Small intestine (tissue), 7 donors: ENCODE results near the gene LRCH4. TPM values are rescaled to one million over a fixed set of nuclear protein-coding genes. Genes with fewer than 3 reads are reported as not detected.
"Not testable (repeated sequence)": the region's sequence is repeated elsewhere in the genome, so short reads cannot be mapped to it uniquely, and the experiment has no call there.

Experiments
- DNase-seq, 2 donors: peaks; one replicate each; pipeline versions ENCODE4 v3.0.0 to v3.0.0-alpha.2; 2013
- FAIRE-seq: peaks from 2 replicates; lab custom pipeline; 2012; peaks lifted over from hg19 to GRCh38; lab: Jason Lieb, UNC
- H3K27ac ChIP-seq, 3 donors: one replicate each; pipeline ENCODE4 v1.5.1; 2013; ENCODE audit warnings: low read length in 2 of 3, mild to moderate bottlenecking in 2 of 3, control low read depth in 1 of 3, inconsistent platforms in 1 of 3, low read depth in 1 of 3, moderate library complexity in 1 of 3
- H3K27me3 ChIP-seq, 3 donors: one replicate each; pipeline ENCODE4 v1.6.1; 2013; ENCODE audit warnings: low read length in 3 of 3, inconsistent platforms in 1 of 3; ENCODE audit not compliant: control insufficient read depth in 3 of 3, insufficient read depth in 3 of 3
- H3K36me3 ChIP-seq, 3 donors: one replicate each; pipeline ENCODE4 v1.6.1; 2013; ENCODE audit warnings: low read length in 3 of 3, inconsistent platforms in 1 of 3, low read depth in 1 of 3, mild to moderate bottlenecking in 1 of 3, moderate library complexity in 1 of 3; ENCODE audit not compliant: control insufficient read depth in 3 of 3, insufficient read depth in 2 of 3
- H3K4me1 ChIP-seq, 3 donors: one replicate each; pipeline ENCODE4 v1.6.1; 2013; ENCODE audit warnings: low read length in 2 of 3, inconsistent platforms in 1 of 3, low read depth in 1 of 3, mild to moderate bottlenecking in 1 of 3, moderate library complexity in 1 of 3; ENCODE audit not compliant: control insufficient read depth in 3 of 3, insufficient read depth in 2 of 3
- H3K4me3 ChIP-seq, 3 donors: one replicate each; pipeline ENCODE4 v1.5.1; 2013; ENCODE audit warnings: low read length in 3 of 3, control low read depth in 1 of 3, inconsistent platforms in 1 of 3, low read depth in 1 of 3, mild to moderate bottlenecking in 1 of 3, moderate library complexity in 1 of 3
- H3K9me3 ChIP-seq, 2 donors: one replicate each; pipeline ENCODE4 v1.6.1; 2013; ENCODE audit warnings: low read depth in 1 of 2, low read length in 1 of 2; ENCODE audit not compliant: control insufficient read depth in 2 of 2, insufficient read depth in 1 of 2
- WGBS, 3 donors: extraction: QIAGEN DNeasy Blood & Tissue Kit; methylation state at CpG; one replicate each; pipeline ENCODE4 v1.1.7; 2013; 5-methylcytosine and 5-hydroxymethylcytosine counted together
- polyA plus RNA-seq, 4 donors: library from polyadenylated mRNA; stranded (reverse) in 3 of 4; unstranded in 1 of 4; fragments of 200-250 nt in 3 of 4; fragments of 120-200 nt in 1 of 4; gene quantifications; one replicate each; pipeline versions ENCODE4 v1.2.1 to v1.2.3, GENCODE V29; 2013
- donor health status: healthy with polysubstance abuse.
- donor health status: control.
- donor health status: control.
- donor health status: Bipolar disorder and iron deficiency.
- donor health status: healthy.

Gene LRCH4
- polyA plus RNA-seq, 4 donors: 33.4 to 111 (median 55.1) TPM

DNA sequence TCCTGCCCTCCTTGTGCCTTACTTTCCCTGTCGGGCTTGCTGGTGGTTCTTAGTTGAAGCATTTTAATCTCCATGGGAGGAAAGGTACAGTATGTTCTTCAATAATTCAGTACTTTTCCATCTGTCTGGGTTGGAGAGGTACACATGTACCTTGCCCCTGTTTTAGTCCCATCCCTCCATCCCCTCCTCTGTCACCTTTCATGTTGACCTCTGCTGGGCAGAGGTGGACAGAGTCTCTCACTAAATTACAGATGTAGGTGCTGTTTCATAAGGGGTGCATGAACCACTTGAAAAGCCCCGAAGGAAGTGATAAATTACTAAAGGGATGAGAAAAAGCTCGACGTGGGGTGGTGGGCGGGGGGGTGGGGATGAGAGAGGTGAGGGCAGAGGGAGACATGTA lies 41.5 kb downstream of the LRCH4 start:
- Histone ChIP-seq H3K4me3 (no peak overlapping the region), H3K4me1 (peaks cover 27 to 59% (median 40%) of the 10 kb centered on the region in 3 donors), H3K36me3 (peaks cover 0 to 14% (median 3%) of the 10 kb centered on the region in 3 donors), H3K9me3 (no peaks in the 10 kb centered on the region), H3K27ac (peak overlapping the region in 2 of 3 donors; percentile 43 to 90), H3K27me3 (no peaks in the 10 kb centered on the region)
- 22 to 32% (median 27%) methylated on average over 5 of the region's 5 CpGs for WGBS, 3 donors
- FAIRE-seq (no peak), DNase-seq (no peak)

DNA sequence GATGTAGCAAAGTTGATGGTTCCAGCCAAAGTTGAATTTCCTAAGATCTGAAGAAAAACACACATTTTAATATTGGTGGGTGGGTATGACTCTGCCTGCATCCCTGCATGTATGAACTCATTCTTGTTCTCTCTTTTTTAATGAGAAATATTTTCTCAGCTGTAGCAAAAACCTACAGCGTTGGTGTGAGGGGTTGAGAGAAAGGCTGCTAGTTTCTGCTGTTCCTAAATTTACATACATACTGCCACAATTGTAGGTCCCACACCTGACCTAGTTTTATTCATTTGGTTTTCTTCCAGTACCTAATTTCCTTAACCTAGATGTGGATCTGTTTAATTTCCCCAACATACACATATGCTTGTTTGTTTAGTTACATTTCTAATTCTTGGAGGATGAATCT lies 42.3 kb downstream of the LRCH4 start:
- FAIRE-seq: no peak
- H3K4me1 ChIP-seq: peaks cover 27 to 60% (median 40%) of the 10 kb centered on the region in 3 donors
- WGBS, 3 donors: 43 to 56% (median 50%) methylated on average over 1 of the region's 1 CpG

DNA sequence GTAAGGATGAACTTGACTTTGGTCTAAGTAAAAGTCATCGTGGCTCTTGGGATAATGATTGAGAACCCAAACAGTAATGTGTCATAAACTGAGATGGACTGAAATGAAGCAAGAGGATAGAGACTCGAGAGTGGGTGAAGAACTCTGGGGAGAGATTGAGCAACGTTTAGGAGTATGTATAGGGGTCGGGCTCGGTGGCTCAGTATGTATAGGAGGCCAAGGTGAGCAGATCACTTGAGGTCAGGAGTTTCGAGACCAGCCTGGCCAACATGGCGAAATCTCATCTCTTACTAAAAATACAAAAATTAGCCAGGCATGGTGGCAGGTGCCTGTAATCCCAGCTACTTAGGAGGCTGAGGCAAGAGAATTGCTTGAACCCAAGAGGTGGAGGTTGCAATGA lies 44.6 kb downstream of the LRCH4 start:
- peaks cover 18 to 46% (median 21%) of the 10 kb centered on the region in 3 donors for H3K4me1 ChIP-seq
- H3K27me3 ChIP-seq, H3K9me3 ChIP-seq, FAIRE-seq, H3K36me3 ChIP-seq, DNase-seq, H3K27ac ChIP-seq, H3K4me3 ChIP-seq: not testable (repeated sequence)
- WGBS, 3 donors: 58 to 80% (median 67%) methylated on average over 7 of the region's 7 CpGs

More for the DNA sequence above, 42.3 kb downstream of the LRCH4 start:
- DNase-seq: no peak
- Histone ChIP-seq H3K36me3 (peaks cover 0 to 6% (median 0%) of the 10 kb centered on the region in 3 donors), H3K9me3 (no peaks in the 10 kb centered on the region), H3K4me3 (no peak overlapping the region), H3K27me3 (no peaks in the 10 kb centered on the region), H3K27ac (peak overlapping the region in 2 of 3 donors; percentile 42 to 57)

DNA sequence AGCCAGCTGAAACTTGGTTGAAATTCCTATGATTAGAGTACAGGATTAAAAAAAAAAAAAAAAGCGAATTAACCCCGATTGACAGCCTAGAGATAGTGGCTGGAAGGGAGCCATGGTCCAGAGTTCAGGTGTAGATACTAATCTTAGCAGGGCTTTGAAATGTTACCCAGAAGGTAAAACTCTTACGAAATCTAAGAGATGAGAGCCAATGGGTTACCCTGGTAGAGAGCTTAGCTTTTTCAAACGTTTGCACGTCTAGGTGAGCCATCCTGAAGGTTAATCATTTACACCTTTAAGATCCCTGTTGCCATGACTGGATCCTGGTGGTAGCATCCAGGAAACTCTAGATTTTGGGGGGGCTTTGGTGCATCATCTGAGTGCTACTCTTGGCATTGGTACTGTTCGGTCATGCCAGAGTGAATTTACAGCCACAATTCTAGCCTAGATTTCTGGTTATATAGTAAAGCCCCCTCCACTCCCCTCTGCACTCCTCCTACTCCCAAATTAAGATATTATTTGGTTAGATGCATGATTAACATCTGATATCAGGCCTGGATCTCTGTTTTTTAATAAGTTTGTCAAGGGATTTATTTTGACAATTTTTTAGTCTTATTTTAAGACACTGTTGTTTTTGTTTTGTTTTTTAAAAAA lies 45.7 kb downstream of the LRCH4 start:
- Histone ChIP-seq H3K4me1 (peaks cover 13 to 34% (median 14%) of the 10 kb centered on the region in 3 donors), H3K36me3 (no peaks in the 10 kb centered on the region), H3K4me3 (peak overlapping the region; percentile 63 to 90 (median 65)), H3K27me3 (no peaks in the 10 kb centered on the region), H3K27ac (peak overlapping the region in 2 of 3 donors; percentile 31 to 55), H3K9me3 (no peaks in the 10 kb centered on the region)
- DNase-seq: peak; percentile 87 to 93
- no peak for FAIRE-seq
- 3 to 36% (median 8%) methylated on average over 6 of the region's 6 CpGs for WGBS, 3 donors

DNA sequence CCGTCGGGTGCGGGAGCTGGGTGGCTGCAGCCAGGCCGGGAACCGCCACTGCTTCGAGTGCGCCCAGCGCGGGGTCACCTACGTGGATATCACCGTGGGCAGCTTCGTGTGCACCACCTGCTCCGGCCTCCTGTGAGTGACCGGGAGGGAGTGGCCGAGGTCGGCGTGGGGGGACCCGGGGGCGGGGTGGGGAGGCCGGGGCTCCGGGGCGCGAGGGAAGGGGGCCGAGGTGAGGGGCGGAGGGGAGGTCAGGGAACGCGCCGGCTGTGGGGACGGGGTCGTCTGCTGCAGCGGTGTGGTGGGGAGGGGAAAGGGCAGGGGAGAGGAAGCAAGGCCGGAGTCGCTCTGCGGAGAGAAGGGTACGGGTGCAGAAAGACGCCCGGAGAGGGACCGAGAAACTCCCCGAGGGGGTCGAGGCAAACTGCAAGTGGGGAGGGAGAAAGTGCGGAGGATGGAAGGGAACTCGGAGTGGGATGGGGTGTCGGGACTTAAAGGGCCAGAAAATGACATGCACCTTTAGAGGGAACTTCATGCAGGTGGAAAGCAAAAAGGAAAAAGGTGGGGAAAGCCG lies 46.4 kb downstream of the LRCH4 start:
- DNase-seq (no peak), FAIRE-seq (no peak)
- H3K4me3 ChIP-seq: peak overlapping the region; percentile 63 to 90 (median 65)
- H3K9me3 ChIP-seq: no peaks in the 10 kb centered on the region
- H3K36me3 ChIP-seq: no peaks in the 10 kb centered on the region
- no peaks in the 10 kb centered on the region for H3K27me3 ChIP-seq
- peak overlapping the region; percentile 28 to 76 (median 66) for H3K27ac ChIP-seq
- H3K4me1 ChIP-seq: peaks cover 7 to 32% (median 12%) of the 10 kb centered on the region in 3 donors
- 0 to 1% (median 0%) methylated on average over 32 to 44 of the region's 44 CpGs for WGBS, 3 donors

DNA sequence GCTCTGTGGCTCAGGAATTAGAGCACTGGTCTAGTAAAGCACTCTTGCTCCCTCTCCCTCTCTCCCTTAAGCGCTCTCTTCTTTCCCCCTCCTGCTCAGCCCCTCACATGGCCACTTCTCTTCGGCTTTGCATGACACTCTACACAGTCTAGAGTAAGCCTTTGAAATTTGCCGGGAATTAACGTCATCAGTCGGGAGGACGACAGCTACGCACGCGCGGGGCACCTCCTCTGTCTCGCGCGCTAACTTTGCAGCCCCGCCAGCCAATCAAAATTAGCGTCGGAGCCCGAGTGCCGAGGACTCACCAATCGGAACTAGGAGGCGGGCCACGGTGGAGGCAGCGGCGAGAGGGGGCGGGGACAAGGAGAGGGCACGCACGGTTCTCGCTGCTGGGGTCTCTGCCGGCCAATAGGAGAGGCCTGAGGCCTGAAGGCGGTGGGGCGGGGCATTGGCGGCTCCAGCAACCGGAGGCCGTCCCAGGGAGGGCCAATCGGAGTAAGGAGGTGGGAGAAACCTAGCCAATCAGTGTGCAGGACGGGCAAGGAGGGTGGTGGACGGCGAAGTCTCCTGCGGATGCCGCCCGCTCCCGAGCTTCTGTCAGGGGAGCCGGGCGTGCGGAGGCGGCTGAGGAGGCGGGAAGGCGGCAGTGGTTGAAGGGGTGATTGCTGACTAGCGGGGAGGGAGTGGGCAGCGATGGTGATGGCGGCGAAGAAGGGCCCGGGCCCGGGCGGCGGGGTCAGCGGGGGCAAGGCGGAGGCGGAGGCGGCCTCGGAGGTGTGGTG lies 47.1 kb downstream of the LRCH4 start, which contains the start of gene AGFG2:
Gene AGFG2 (plus strand): TSS at position 550 of the 782 bp plus-strand sequence. CDS start 144 bp downstream, at position 694.
- Histone ChIP-seq H3K36me3 (no peaks in the 10 kb centered on the region), H3K27me3 (no peaks in the 10 kb centered on the region), H3K9me3 (no peaks in the 10 kb centered on the region), H3K4me3 (peak within 1 kb of the TSS; percentile 63 to 90 (median 65)), H3K27ac (peak within 1 kb of the TSS; percentile 28 to 76 (median 72)), H3K4me1 (peaks cover under 1 to 27% (median 8%) of the 10 kb centered on the region in 3 donors)
- DNase-seq (peak; percentile 100), FAIRE-seq (peak; percentile 33)
- 0% methylated on average over 40 to 60 of the region's 60 CpGs for WGBS, 3 donors

DNA sequence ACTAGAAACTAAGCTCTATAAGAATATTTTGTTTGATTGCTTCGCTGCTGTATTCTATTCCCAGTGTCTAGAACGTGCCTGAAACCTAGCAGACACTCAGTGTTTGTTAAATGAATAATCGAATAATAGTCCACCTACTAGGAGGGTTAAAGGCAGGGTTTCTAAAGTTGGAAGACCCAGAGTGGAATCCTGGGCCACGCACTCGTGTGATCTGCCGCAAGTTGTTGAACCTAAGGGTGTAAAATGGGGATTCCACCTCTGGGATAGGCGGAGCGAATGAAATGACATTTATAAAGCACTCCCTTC lies 47.6 kb downstream of the LRCH4 start:
- no peaks in the 10 kb centered on the region for H3K27me3 ChIP-seq
- peaks cover 0 to 30% (median 5%) of the 10 kb centered on the region in 3 donors for H3K4me1 ChIP-seq
- H3K36me3 ChIP-seq: no peaks in the 10 kb centered on the region
- DNase-seq (no peak), FAIRE-seq (no peak)
- H3K4me3 ChIP-seq: peak overlapping the region in 2 of 3 donors; percentile 4
- H3K27ac ChIP-seq: peak overlapping the region in 2 of 3 donors; percentile 7 to 72
- WGBS, 3 donors: 5 to 6% (median 6%) methylated on average over 8 of the region's 8 CpGs
- H3K9me3 ChIP-seq: no peaks in the 10 kb centered on the region

DNA sequence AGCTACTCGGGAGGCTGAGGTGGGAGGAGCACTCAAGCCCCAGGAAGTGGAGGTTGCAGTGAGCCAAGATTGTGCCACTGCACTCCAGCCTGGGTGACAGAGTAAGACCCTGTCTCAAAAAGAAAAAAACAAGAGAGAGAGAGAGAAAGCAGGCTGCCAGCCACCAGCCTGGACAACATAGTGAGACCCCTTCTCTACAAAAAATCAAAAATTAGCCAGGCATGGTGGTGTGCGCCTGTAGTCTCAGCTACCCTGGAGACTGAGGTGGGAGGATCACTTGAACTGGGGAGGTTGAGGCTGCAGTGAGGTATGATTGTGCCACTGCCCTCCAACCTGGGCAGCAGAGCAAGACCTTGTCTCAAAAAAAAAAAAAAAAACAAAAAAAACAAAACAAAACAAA lies 49.2 kb downstream of the LRCH4 start:
- DNase-seq: not testable (repeated sequence)
- WGBS, 3 donors: 82 to 88% (median 83%) methylated on average over 2 of the region's 2 CpGs

More for the DNA sequence above, 49.2 kb downstream of the LRCH4 start:
- FAIRE-seq, H3K27me3 ChIP-seq, H3K27ac ChIP-seq, H3K9me3 ChIP-seq, H3K36me3 ChIP-seq, H3K4me3 ChIP-seq: not testable (repeated sequence)
- peaks cover 0 to 40% (median 5%) of the 10 kb centered on the region in 3 donors for H3K4me1 ChIP-seq
